SK-N-SH treated with all-trans-retinoic acid at 6 μM for 48 hours (cell line): ENCODE results near the gene LCLAT1.

Experiments
- CREB5 ChIP-seq: fragments of 250-450 bp; sonication (Bioruptor Pico); IDR thresholded peaks from 2 replicates; pipeline ENCODE4 v1.5.1; 2020; ENCODE audit warnings: low read depth, mild to moderate bottlenecking, moderate library complexity
- CSRNP3 ChIP-seq: fragments of 250-450 bp; sonication (Bioruptor Pico); IDR thresholded peaks from 2 replicates; pipeline ENCODE4 v1.5.1; 2021; ENCODE audit warnings: mild to moderate bottlenecking, moderate library complexity
- ESRRG ChIP-seq: fragments of 250-450 bp; sonication (Bioruptor Pico); IDR thresholded peaks from 2 replicates; pipeline ENCODE4 v1.6.1; 2021; ENCODE audit warnings: mild to moderate bottlenecking
- GLIS3 ChIP-seq: fragments of 250-450 bp; sonication (Bioruptor Pico); IDR thresholded peaks from 2 replicates; pipeline ENCODE4 v1.5.0; 2020; ENCODE audit warnings: mild to moderate bottlenecking, moderate library complexity
- OSR1 ChIP-seq: fragments of 250-450 bp; sonication (Bioruptor Pico); IDR thresholded peaks from 2 replicates; pipeline ENCODE4 v1.8.0; 2022; ENCODE audit warnings: moderate library complexity, mild to moderate bottlenecking, inconsistent platforms
- PPARA ChIP-seq: fragments of 250-450 bp; sonication (Bioruptor Pico); IDR thresholded peaks from 2 replicates; pipeline ENCODE4 v1.5.0; 2020; ENCODE audit warnings: mild to moderate bottlenecking, borderline replicate concordance
- RARB ChIP-seq: fragments of 250-450 bp; sonication (Bioruptor Pico); IDR thresholded peaks from 2 replicates; pipeline ENCODE4 v1.8.0; 2021; ENCODE audit warnings: mild to moderate bottlenecking, moderate library complexity
- SNAI2 ChIP-seq: fragments of 250-450 bp; sonication (Bioruptor Pico); IDR thresholded peaks from 2 replicates; pipeline ENCODE4 v1.5.0; 2020; ENCODE audit warnings: mild to moderate bottlenecking, moderate library complexity
- TCF4 ChIP-seq: fragments of 250-450 bp; sonication (Bioruptor Pico); IDR thresholded peaks from 2 replicates; pipeline ENCODE4 v1.8.0; 2021; ENCODE audit warnings: mild to moderate bottlenecking, moderate library complexity, borderline replicate concordance
- ZFP3 ChIP-seq: fragments of 250-450 bp; sonication (Bioruptor Pico); IDR thresholded peaks from 2 replicates; pipeline ENCODE4 v1.5.0; 2020; ENCODE audit warnings: mild to moderate bottlenecking, moderate library complexity
- ZFP30 ChIP-seq: fragments of 450-650 bp; formaldehyde crosslinking; IDR thresholded peaks from 2 replicates; pipeline ENCODE4 v1.5.0; 2022; ENCODE audit warnings: mild to moderate bottlenecking, moderate library complexity
- ZNF565 ChIP-seq: fragments of 450-650 bp; formaldehyde crosslinking; conservative IDR thresholded peaks from 2 replicates; pipeline ENCODE4 v1.5.0; 2020; ENCODE audit warnings: low read depth, mild to moderate bottlenecking, moderate library complexity

GRCh38 chr2:30456579-30456978 lies 9.5 kb downstream of the LCLAT1 start:
- TF ChIP-seq OSR1 (CRISPR knock-in tag) (no peak), PPARA (CRISPR knock-in tag) (no peak), TCF4 (no peak), ZNF565 (CRISPR knock-in tag) (no peak), ESRRG (CRISPR knock-in tag) (no peak), CSRNP3 (CRISPR knock-in tag) (no peak), RARB (CRISPR knock-in tag) (no peak), ZFP3 (CRISPR knock-in tag) (no peak), CREB5 (CRISPR knock-in tag) (no peak), ZFP30 (no peak), SNAI2 (CRISPR knock-in tag) (no peak), GLIS3 (no peak)
